ENCODE results near the gene OOSP2.

GRCh38 chr11:60088364-60088763 is 48.2 kb downstream of the OOSP2 start, which contains the start of gene MS4A2:
- TF ChIP-seq TAF1 (IDR thresholded peaks at IDR 0.05; ENCODE audit: low read depth, low read length) (no peak), SPI1 (IDR thresholded peaks at IDR 0.05; ENCODE audit: low read depth, low read length) (no peak), POLR2AphosphoS5 (IDR thresholded peaks at IDR 0.05; ENCODE audit: low read depth, low read length) (no peak), POLR2A (IDR thresholded peaks at IDR 0.05; ENCODE audit: low read depth, low read length) (no peak), POU2F2 (IDR thresholded peaks at IDR 0.05; ENCODE audit: low read depth, low read length) (no peak), PAX5 (IDR thresholded peaks at IDR 0.05; ENCODE audit: insufficient read depth, low read length, severe bottlenecking) (no peak)

Measured in GM12891 (cell line).